GM12873 (cell line): ENCODE data around the gene OR8G1.

ENCODE experiments used
- TF ChIP-seq, protein P1 (sequence below): IDR thresholded peaks from 2 replicates; pipeline ENCODE4 v1.5.1; 2012; ENCODE audit warnings: low read depth, mild to moderate bottlenecking, moderate library complexity, low read length, control low read depth; ENCODE audit not compliant: insufficient read depth; ENCODE audit errors: missing control alignments

OR8G1 gene

DNA sequence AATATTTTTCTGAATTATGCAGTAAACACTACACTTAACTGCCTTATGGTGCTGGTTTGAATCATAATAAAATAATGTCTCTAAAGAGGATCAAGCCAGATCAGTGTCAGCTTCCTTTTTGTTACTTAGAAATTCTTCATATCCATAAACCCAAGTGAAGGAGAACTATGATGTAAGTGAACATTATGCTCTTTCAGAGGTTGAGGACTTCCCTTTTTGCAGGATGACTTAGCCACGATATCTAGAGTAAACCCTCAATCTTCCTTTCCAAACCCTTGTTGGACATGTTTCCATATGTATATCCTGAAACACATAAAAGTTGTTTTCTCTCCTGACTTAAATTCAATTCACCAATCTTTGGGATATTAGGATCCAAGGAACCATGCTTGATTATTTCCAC lies 53.8 kb downstream of the OR8G1 start:
- TF ChIP-seq, protein P1, sequence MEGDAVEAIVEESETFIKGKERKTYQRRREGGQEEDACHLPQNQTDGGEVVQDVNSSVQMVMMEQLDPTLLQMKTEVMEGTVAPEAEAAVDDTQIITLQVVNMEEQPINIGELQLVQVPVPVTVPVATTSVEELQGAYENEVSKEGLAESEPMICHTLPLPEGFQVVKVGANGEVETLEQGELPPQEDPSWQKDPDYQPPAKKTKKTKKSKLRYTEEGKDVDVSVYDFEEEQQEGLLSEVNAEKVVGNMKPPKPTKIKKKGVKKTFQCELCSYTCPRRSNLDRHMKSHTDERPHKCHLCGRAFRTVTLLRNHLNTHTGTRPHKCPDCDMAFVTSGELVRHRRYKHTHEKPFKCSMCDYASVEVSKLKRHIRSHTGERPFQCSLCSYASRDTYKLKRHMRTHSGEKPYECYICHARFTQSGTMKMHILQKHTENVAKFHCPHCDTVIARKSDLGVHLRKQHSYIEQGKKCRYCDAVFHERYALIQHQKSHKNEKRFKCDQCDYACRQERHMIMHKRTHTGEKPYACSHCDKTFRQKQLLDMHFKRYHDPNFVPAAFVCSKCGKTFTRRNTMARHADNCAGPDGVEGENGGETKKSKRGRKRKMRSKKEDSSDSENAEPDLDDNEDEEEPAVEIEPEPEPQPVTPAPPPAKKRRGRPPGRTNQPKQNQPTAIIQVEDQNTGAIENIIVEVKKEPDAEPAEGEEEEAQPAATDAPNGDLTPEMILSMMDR = no peak

- TF ChIP-seq, protein P1 = no peak
These were observed 55.1 kb downstream of the OR8G1 start for GRCh38 chr11:124296016-124296415.

DNA sequence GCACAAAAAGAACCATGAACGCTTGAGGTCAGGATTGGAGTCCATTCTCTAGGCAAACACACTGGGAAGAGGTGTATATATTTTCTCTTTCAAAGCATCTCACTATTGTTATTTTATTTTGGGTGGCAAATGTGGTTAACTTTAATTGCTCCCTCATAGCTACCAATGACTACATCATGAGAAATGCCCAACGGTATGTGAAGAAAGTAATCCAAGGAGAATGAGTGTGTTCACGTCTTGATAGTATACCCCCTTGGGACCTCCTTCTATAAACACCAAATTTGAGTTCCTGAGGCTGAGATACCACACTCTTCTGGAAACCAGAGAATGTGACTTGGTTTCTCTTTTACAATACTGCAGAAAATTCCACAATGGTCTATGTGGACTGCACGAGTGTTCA lies 57.0 kb downstream of the OR8G1 start:
- TF ChIP-seq, protein P1 = no peak

DNA sequence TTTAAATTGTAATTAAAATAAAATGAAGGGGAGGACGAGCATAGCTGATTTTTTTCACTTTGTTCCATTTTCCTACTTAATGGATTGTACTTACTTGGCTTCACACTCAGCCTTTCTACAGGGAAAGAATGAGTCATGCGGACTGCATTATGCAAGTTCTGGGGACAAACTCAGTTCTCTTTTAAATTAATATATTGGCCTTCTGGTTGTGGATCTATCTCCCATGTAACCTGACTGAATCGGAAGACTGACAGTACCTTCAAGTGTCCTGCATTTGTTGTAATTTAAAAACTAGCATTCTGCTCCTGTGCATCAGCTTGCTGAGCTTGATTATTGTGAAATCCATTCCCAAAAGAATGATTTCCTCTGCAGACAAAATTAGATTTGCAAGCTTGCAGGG lies 60.7 kb downstream of the OR8G1 start:
- TF ChIP-seq, protein P1 = no peak

GRCh38 chr11:124302347-124303125 lies 61.6 kb downstream of the OR8G1 start:
- TF ChIP-seq, protein P1 = no peak
